C4-2B (cell line): Measurements from ENCODE around the gene ZNF611.

Experiments used
- H3K27ac ChIP-seq: fragments of 450-650 bp; 2 replicates; pipeline ENCODE4 v1.5.1; 2017
- ZFX ChIP-seq: fragments of 450-650 bp; IDR thresholded peaks from 2 replicates; pipeline ENCODE4 v1.6.1; 2017
- TF ChIP-seq, protein P1 (sequence below): fragments of 450-650 bp; conservative IDR thresholded peaks from 2 replicates; pipeline ENCODE4 v1.5.1; 2017; ENCODE audit warnings: mild to moderate bottlenecking

ZNF611 gene

DNA sequence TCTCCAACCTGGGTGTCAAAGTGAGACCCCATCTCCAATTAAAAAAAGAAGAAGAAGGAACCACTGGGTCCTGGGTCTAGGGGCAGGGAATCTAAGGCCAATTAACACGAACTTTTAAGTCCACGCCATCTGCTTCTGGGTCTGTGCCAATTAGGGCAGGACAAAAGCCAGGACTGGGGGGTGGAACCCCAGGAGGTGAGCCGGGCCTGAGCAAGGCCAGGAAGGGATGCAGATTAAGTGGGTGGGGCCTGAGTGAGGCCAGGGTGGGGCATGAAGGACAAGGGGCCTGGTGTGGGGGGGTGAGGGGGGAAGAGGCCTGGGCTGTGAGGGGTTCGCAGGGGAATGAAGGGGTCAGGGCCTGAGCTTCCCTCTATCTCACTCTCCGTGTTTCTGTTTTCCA is 70.4 kb downstream of the ZNF611 start:
- H3K27ac ChIP-seq = no peak overlapping the region
- no peak for TF ChIP-seq ZFX
- TF ChIP-seq, protein P1, sequence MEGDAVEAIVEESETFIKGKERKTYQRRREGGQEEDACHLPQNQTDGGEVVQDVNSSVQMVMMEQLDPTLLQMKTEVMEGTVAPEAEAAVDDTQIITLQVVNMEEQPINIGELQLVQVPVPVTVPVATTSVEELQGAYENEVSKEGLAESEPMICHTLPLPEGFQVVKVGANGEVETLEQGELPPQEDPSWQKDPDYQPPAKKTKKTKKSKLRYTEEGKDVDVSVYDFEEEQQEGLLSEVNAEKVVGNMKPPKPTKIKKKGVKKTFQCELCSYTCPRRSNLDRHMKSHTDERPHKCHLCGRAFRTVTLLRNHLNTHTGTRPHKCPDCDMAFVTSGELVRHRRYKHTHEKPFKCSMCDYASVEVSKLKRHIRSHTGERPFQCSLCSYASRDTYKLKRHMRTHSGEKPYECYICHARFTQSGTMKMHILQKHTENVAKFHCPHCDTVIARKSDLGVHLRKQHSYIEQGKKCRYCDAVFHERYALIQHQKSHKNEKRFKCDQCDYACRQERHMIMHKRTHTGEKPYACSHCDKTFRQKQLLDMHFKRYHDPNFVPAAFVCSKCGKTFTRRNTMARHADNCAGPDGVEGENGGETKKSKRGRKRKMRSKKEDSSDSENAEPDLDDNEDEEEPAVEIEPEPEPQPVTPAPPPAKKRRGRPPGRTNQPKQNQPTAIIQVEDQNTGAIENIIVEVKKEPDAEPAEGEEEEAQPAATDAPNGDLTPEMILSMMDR = no peak

DNA sequence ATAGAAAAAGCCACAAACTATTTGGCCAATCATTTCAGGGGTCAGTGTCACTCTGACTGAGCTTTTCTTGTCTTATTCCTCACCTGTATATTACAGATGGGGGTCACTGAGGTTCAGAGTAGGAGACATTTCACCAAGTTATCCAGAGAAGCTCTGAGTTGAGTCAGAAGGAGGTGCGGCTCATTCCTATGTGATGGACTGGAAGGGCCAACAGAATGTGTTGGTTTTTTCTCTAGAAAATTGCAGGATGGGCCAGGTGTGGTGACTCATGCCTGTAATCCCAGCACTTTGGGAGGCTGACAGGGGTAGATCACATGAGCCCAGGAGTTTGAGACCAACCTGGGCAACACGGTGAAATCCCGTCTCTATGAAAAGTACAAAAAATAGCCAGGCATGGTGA is 72.2 kb downstream of the ZNF611 start:
- TF ChIP-seq, protein P1 = no peak
- no peak for TF ChIP-seq ZFX
- no peak overlapping the region for H3K27ac ChIP-seq

DNA sequence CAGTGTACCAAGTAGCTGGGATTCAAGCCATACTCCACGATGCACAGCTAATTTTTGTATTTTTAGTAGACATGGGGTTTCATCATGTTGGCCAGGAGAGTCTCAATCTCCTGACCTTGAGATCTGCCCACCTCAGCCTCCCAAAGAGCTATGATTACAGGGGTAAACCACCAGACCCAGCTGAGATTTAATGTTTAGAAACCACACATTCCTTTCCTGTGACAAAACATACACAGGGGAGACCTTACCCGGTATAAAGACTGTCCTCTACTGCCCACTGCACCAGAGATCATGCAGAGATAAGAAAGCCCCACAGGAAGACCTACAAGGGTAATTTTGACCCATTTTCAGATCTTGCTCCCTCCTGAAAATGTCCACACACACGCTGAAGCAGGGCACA is 73.9 kb downstream of the ZNF611 start:
- no peak for TF ChIP-seq ZFX
- TF ChIP-seq, protein P1 = no peak
- H3K27ac ChIP-seq = no peak overlapping the region

DNA sequence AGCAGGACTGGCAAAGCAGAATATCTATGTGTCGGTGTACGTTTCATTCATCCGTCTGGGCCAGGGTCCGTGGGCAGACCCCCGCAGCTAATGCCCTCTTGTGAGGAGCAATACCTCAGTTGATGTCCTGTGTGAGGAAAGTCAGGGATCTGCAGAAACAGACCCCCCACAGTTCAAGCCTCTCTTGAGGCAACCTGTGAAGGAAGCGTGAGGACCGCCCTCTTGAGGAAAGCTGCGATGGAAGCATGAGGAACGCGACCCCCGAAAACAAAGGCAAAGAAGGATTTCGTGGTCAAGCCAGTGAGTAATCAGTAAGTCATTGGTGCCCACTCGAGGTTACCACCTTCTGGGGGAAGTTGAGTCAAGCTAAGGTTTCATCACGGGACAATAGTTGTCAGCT is 75.8 kb downstream of the ZNF611 start:
- H3K27ac ChIP-seq = no peak overlapping the region
- no peak for TF ChIP-seq ZFX
- TF ChIP-seq, protein P1 = no peak

DNA sequence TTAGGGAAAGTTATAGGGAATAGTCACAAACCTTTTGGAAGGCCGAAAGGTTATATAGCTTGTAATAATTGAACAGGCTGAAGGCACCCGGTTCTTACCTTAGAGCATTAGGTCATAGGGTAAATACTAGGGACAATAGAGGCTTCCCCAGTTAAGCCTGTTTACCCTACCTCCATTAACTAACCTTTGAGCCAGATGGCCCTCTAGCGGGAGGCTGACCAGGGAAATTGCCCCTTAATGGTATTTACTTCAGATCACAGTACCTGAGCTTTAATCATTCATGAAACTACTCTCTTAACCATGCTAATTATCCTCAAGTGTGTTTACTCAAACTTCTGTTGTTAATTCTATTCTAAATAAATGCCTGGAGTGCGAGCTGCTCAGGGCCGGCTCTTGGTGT is 76.2 kb downstream of the ZNF611 start:
- TF ChIP-seq, protein P1 = no peak
- TF ChIP-seq ZFX = no peak
- no peak overlapping the region for H3K27ac ChIP-seq

DNA sequence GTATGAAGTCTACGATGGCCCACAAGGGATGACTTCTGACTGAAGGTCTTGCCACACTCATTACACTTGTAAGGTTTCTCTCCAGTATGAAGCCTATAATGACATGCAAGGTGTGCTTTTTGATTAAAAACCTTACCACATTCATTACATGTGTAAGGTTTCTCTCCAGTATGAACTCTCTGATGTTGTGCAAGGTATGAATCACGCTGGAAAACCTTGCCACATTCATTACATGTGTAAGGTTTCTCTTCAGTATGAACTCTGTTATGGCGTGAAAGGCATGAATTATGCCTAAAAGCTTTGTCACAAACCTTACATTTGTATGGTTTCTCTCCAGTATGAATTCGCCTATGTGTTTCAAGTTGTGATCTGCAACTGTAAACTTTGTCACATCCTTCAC is 81.7 kb downstream of the ZNF611 start:
- TF ChIP-seq, protein P1 = no peak
- no peak for TF ChIP-seq ZFX
- no peak overlapping the region for H3K27ac ChIP-seq
